Activated CD8-positive, alpha-beta memory T cell treated with anti-CD3 and anti-CD28 coated beads, Interleukin-2, amount 10 ng/mL, durations not matched to agents 7 days and 5 days (primary cell): ENCODE data around the gene PCBD1. TPM values are rescaled to one million over a fixed set of nuclear protein-coding genes. Genes with fewer than 3 reads are reported as not detected.
"Not testable (repeated sequence)": the region's sequence is repeated elsewhere in the genome, so short reads cannot be mapped to it uniquely, and the experiment has no call there.

Source experiments
- ATAC-seq: fragments of 150-1000 bp; cut with Tn5 transposase; one replicate; pipeline ENCODE4 v1.10.0; 2021; ENCODE audit warnings: moderate library complexity
- CTCF ChIA-PET: fragments of 350-600 bp; sonication (Branson Sonifier 250); formaldehyde crosslinking; loops from one replicate; lab custom pipeline; 2021; ENCODE audit warnings: antibody characterized with exemption; lab: Charles Lee
- DNase-seq: peaks from one replicate; pipeline ENCODE4 v3.0.0-alpha.2; 2020
- H3K27ac Mint-ChIP-seq: one replicate; pipeline ENCODE4 v1.8.0; 2021; ENCODE audit warnings: mild to moderate bottlenecking, mixed read lengths
- H3K27me3 Mint-ChIP-seq: one replicate; pipeline ENCODE4 v1.8.0; 2021; ENCODE audit warnings: mixed read lengths
- H3K36me3 Mint-ChIP-seq: one replicate; pipeline ENCODE4 v1.8.0; 2021; ENCODE audit warnings: mild to moderate bottlenecking, mixed read lengths
- H3K4me1 Mint-ChIP-seq: one replicate; pipeline ENCODE4 v1.8.0; 2021; ENCODE audit warnings: mixed read lengths
- H3K4me3 Mint-ChIP-seq: one replicate; pipeline ENCODE4 v1.8.0; 2021; ENCODE audit warnings: mild to moderate bottlenecking, moderate library complexity, mixed read lengths
- H3K9me3 Mint-ChIP-seq: one replicate; pipeline ENCODE4 v1.8.0; 2022; ENCODE audit warnings: low read depth, mixed read lengths
- total RNA-seq, 2 experiments: library from RNA; stranded (reverse); gene quantifications; one replicate each; pipeline ENCODE4 v1.2.3, GENCODE V29; 2021

Gene PCBD1
- total RNA-seq, 2 experiments from 2014 or later = 37.1 to 38.4 TPM

- Mint-ChIP-seq H3K9me3 (no peaks in the 10 kb centered on the region), H3K27ac (no peak overlapping the region), H3K4me3 (no peak overlapping the region), H3K36me3 (no peaks in the 10 kb centered on the region), H3K4me1 (peaks cover 12% of the 10 kb centered on the region), H3K27me3 (peaks cover 8% of the 10 kb centered on the region)
- DNase-seq (no peak), ATAC-seq (no peak)
- CTCF ChIA-PET = interaction anchor here (1.3 to 3.1 kb wide), 6 partner anchors 60 to 359 kb away, joined by 3 to 10 read pairs (median 4); no protein-coding TSS in a partner anchor
These were observed 38.0 kb upstream of the PCBD1 start for GRCh38 chr10:70926226-70927000.

DNA sequence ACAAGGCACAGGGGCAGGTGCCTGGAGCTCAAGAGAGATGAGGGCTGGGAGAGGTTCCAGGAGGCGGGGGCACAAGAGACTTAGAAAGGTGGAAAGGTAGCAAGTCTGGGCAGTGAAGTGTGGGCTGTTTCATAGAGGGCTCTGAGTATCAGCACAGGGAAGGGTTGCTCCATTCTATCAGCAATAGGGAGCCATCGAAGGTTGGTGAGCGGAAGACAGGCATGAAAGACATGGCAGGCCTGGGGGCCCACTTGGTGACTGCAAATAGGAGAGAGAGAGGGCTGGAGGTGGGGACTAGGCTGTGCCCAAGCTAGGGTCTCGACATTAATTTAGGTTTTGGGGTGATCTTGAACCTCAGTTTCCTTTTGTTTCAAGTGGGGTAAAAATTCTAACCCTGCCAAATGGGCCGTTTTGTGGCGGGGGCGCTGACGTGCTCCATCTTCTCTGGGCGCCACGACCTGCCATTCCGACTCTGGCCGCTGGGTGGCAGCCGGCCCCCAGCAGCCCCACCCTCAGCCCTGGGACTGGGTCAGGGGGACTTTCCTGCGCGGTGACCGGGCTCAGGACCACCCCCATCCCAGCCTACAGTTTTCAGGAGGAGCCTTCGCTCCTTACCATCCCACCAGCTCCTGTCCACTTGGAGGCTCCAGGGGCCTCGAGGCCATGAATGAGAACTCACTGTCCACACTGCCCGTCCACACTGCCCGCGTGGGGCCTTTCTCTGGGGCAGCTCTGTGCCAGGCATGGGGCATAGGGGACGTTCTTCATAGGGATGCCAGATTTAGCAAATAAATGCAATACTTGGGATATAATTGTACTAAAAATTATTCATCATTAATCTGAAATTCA is 37.2 kb upstream of the PCBD1 start:
- CTCF ChIA-PET = interaction anchor here (0.7 to 3.5 kb wide), 19 partner anchors 9 to 360 kb away, joined by 3 to 20 read pairs (median 4); no protein-coding TSS in a partner anchor
- Mint-ChIP-seq H3K27me3 (peaks cover 12% of the 10 kb centered on the region), H3K9me3 (no peaks in the 10 kb centered on the region), H3K4me3 (no peak overlapping the region), H3K4me1 (peaks cover 4% of the 10 kb centered on the region), H3K36me3 (no peaks in the 10 kb centered on the region), H3K27ac (no peak overlapping the region)
- ATAC-seq (peak; percentile 72), DNase-seq (peak; percentile 56)

DNA sequence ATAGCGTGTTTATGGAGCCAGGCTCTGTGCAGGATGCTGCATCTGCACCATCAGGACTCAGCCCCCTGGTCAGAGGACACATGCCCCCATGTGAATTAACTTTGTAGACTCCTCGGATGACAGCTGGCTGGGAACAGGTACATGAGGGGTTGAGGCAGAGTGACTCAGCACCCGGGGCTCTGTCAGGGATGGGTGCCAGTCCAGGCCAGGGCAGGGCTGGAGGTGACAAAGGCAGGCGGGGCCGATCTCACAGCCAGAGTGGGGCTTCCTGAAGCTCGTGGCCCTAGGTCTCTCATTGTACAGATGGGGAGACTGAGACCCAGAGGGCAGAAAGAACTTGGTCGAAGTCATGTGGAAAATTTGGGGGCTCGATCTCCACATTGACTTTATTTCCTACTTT is 35.3 kb upstream of the PCBD1 start:
- peaks cover 3% of the 10 kb centered on the region for H3K4me1 Mint-ChIP-seq
- H3K9me3 Mint-ChIP-seq = no peaks in the 10 kb centered on the region
- no peaks in the 10 kb centered on the region for H3K36me3 Mint-ChIP-seq
- H3K27ac Mint-ChIP-seq = no peak overlapping the region
- H3K27me3 Mint-ChIP-seq = peaks cover 12% of the 10 kb centered on the region
- DNase-seq (no peak), ATAC-seq (no peak)
- no peak overlapping the region for H3K4me3 Mint-ChIP-seq
- CTCF ChIA-PET = interaction anchor here (1.6 to 3.5 kb wide), 5 partner anchors 21 to 361 kb away, joined by 3 to 20 read pairs (median 4); no protein-coding TSS in a partner anchor

GRCh38 chr10:70921285-70921684 is 32.9 kb upstream of the PCBD1 start:
- no peak for DNase-seq
- Mint-ChIP-seq H3K9me3 (no peaks in the 10 kb centered on the region), H3K4me3 (no peak overlapping the region), H3K27me3 (peaks cover 12% of the 10 kb centered on the region), H3K36me3 (no peaks in the 10 kb centered on the region), H3K27ac (no peak overlapping the region), H3K4me1 (peaks cover 3% of the 10 kb centered on the region)
- no peak for ATAC-seq
- CTCF ChIA-PET = no interaction called here

- H3K9me3 Mint-ChIP-seq = no peaks in the 10 kb centered on the region
- CTCF ChIA-PET = no interaction called here
- ATAC-seq = no peak
- H3K27me3 Mint-ChIP-seq = peaks cover 15% of the 10 kb centered on the region
- H3K27ac Mint-ChIP-seq = no peak overlapping the region
- no peaks in the 10 kb centered on the region for H3K36me3 Mint-ChIP-seq
- peaks cover 2% of the 10 kb centered on the region for H3K4me1 Mint-ChIP-seq
- DNase-seq = no peak
- no peak overlapping the region for H3K4me3 Mint-ChIP-seq
These were observed 32.2 kb upstream of the PCBD1 start for GRCh38 chr10:70920519-70920918.

DNA sequence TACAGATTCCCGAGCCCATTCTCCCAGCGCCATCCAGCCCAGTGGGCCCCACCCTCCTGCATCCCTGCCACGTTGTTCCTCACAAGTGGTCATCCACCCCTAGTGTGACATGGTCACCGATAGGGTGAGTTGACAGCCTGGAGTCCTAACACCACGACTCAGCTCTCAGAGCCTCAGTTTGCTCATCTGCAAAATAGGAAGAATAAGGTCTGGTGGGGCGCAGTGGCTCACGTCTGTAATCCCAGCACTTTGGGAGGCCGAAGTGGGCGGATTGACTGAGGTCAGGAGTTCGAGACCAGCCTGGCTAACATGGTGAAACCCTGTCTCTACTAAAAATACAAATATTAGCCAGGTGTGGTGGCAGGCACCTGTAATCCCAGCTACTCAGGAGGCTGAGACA is 31.5 kb upstream of the PCBD1 start:
- H3K4me1 Mint-ChIP-seq, H3K27ac Mint-ChIP-seq, H3K9me3 Mint-ChIP-seq, CTCF ChIA-PET, ATAC-seq, DNase-seq, H3K36me3 Mint-ChIP-seq, H3K4me3 Mint-ChIP-seq: not testable (repeated sequence)
- H3K27me3 Mint-ChIP-seq = peaks cover 15% of the 10 kb centered on the region

DNA sequence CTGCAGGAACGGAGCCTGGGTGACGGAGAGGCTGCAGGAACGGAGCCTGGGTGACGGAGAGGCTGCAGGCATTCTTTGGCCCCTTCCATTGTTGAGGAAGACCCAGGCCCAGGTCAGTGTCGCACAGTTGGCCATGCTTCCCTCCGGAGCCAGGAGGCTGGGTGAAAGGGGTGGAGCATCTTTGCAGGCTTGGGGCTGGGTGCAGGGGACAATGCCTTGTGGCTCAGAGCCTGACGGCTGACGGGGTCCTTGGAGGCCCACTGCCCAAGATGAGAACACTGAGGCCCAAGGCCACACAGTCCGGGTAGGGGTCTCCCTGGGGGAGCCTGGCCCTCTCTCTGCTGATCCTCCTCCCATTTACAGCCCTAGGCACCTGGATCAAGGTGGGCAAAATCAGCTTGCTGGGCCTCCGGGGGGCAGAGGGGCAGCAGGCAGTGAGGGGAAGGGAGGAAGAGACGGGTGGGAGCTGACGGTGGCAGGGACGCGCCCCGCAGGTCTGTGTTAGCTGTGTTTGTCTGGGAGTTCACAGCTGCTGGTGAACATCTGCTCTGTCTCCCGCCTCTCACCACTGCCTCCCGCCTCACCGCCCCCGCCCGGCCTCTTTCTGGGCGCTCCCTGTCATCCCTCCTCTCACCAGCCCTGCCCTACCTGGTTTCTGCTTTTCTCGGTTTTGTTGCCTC is 30.6 kb upstream of the PCBD1 start:
- no peak for DNase-seq
- Mint-ChIP-seq H3K4me1 (no peaks in the 10 kb centered on the region), H3K4me3 (no peak overlapping the region), H3K27me3 (peaks cover 15% of the 10 kb centered on the region), H3K9me3 (no peaks in the 10 kb centered on the region), H3K27ac (no peak overlapping the region), H3K36me3 (no peaks in the 10 kb centered on the region)
- ATAC-seq = no peak
- CTCF ChIA-PET = no interaction called here

DNA sequence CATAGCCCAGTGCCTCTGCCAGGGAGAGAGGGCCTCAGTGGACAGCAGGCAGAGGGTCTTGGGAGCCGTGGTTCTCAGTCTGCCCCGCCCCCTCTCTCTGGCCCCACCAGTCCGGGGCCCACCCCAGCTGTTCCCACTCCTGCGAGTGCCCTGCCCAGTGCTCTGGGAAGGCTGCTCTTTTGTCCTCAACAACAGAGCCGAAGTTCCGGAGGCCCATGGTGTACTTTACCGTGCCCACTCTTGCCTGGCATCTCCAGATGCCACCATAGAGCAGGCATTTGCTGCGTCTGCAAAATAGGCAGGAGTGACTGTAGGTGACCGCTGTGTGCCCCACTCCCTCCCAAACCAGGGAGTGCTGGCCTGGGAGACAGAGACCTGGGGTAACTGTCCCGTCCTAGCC is 29.3 kb upstream of the PCBD1 start:
- H3K9me3 Mint-ChIP-seq = no peaks in the 10 kb centered on the region
- ATAC-seq = no peak
- no peak for DNase-seq
- no peaks in the 10 kb centered on the region for H3K4me1 Mint-ChIP-seq
- H3K4me3 Mint-ChIP-seq = no peak overlapping the region
- no peaks in the 10 kb centered on the region for H3K36me3 Mint-ChIP-seq
- CTCF ChIA-PET = interaction anchor here (1.4 kb wide), 1 partner anchor 15 kb away, joined by 4 read pairs; no protein-coding TSS in a partner anchor
- peaks cover 18% of the 10 kb centered on the region for H3K27me3 Mint-ChIP-seq
- no peak overlapping the region for H3K27ac Mint-ChIP-seq

DNA sequence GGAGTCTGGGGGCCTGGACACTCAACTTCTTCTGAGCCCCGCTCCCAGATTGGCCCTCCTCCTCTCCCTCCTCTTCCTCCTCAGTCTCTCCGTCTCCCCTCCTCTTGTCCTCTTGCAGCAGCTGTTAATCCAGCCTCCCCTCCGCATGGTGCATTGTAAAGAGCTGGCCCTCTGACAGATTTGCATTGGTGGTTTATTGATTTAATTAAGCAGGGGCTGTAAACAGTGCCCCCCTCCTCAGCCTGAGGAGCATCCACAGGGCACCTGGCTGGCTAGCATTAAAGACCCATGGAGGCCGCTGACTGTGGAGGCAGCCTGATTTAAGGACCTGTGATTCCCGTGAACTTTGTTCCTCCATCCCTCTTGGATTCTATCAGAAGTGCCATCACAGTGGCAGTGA is 28.9 kb upstream of the PCBD1 start:
- CTCF ChIA-PET = interaction anchor here (1.4 kb wide), 1 partner anchor 14 kb away, joined by 4 read pairs; no protein-coding TSS in a partner anchor
- no peak overlapping the region for H3K27ac Mint-ChIP-seq
- H3K4me1 Mint-ChIP-seq = no peaks in the 10 kb centered on the region

GRCh38 chr10:70916241-70916640 is 27.9 kb upstream of the PCBD1 start:
- peaks cover 9% of the 10 kb centered on the region for H3K27me3 Mint-ChIP-seq
- no peaks in the 10 kb centered on the region for H3K9me3 Mint-ChIP-seq
- no peak for ATAC-seq
- CTCF ChIA-PET = no interaction called here
- H3K36me3 Mint-ChIP-seq = no peaks in the 10 kb centered on the region
- no peak overlapping the region for H3K27ac Mint-ChIP-seq
- no peak for DNase-seq
- no peaks in the 10 kb centered on the region for H3K4me1 Mint-ChIP-seq
- no peak overlapping the region for H3K4me3 Mint-ChIP-seq

More for the DNA sequence above, 28.9 kb upstream of the PCBD1 start:
- DNase-seq (no peak), ATAC-seq (no peak)
- Mint-ChIP-seq H3K4me3 (no peak overlapping the region), H3K9me3 (no peaks in the 10 kb centered on the region), H3K27me3 (peaks cover 15% of the 10 kb centered on the region), H3K36me3 (no peaks in the 10 kb centered on the region)

GRCh38 chr10:70915806-70916205 is 27.4 kb upstream of the PCBD1 start:
- ATAC-seq = no peak
- H3K9me3 Mint-ChIP-seq = no peaks in the 10 kb centered on the region
- H3K27me3 Mint-ChIP-seq = peaks cover 5% of the 10 kb centered on the region
- no peak for DNase-seq
- no peaks in the 10 kb centered on the region for H3K36me3 Mint-ChIP-seq
- H3K27ac Mint-ChIP-seq = no peak overlapping the region
- no peaks in the 10 kb centered on the region for H3K4me1 Mint-ChIP-seq
- no peak overlapping the region for H3K4me3 Mint-ChIP-seq
- CTCF ChIA-PET = no interaction called here

DNA sequence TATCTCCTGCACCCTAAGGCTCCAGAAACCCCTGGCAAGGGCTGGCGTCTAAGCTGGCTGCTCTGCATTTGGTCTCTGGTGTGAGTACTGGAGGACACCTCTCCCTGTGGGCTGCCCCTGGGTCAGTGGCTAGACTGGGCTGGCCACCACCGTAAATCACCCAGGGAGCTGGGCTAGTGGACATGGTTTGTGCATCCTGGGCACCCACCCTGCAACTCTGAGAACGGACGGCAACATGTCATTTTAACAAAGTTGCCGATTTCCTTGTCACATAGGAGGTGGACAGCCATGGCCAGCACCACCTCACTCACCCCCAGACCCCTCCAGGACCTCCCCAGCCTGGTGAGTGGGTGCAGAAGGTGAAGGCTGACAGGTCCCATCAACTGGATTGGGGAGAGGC is 26.8 kb upstream of the PCBD1 start:
- Mint-ChIP-seq H3K9me3 (no peaks in the 10 kb centered on the region), H3K4me3 (no peak overlapping the region), H3K4me1 (no peaks in the 10 kb centered on the region), H3K27ac (no peak overlapping the region), H3K27me3 (peaks cover 5% of the 10 kb centered on the region), H3K36me3 (no peaks in the 10 kb centered on the region)
- CTCF ChIA-PET = no interaction called here
- ATAC-seq (no peak), DNase-seq (no peak)

DNA sequence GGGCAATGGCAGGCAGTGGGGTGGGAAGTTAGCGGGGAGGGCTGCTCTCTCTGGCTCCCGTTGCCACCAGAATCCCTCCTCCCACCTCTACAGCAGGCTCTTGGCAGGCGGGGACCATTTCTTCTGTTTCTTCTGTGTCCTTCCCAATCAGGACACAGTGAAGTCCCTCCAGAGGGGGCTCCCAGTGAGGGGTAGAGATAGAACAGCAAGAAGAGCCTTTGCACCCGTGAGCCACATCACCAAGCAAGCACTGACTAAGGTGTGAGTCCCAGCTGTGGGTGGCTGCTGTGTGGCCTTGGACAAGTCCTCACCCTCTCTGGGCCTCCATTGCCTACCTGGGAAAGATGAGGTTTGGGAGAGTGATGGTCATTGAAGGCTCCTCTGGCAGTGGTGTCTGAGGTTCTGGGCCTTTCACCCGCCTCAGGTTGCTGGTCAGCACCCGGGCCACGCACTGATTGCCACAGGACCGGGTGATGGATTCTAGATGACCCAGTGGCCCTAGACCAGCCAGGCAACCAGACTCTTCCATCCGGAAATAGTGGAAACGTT is 26.0 kb upstream of the PCBD1 start:
- no peaks in the 10 kb centered on the region for H3K4me1 Mint-ChIP-seq
- no peak for ATAC-seq
- no peak for DNase-seq
- CTCF ChIA-PET = no interaction called here
- H3K4me3 Mint-ChIP-seq = no peak overlapping the region
- no peak overlapping the region for H3K27ac Mint-ChIP-seq
- peaks cover 5% of the 10 kb centered on the region for H3K27me3 Mint-ChIP-seq
- H3K36me3 Mint-ChIP-seq = no peaks in the 10 kb centered on the region
- H3K9me3 Mint-ChIP-seq = no peaks in the 10 kb centered on the region
